ENCODE results near the gene SIGLEC7.

Gene SIGLEC7

DNA sequence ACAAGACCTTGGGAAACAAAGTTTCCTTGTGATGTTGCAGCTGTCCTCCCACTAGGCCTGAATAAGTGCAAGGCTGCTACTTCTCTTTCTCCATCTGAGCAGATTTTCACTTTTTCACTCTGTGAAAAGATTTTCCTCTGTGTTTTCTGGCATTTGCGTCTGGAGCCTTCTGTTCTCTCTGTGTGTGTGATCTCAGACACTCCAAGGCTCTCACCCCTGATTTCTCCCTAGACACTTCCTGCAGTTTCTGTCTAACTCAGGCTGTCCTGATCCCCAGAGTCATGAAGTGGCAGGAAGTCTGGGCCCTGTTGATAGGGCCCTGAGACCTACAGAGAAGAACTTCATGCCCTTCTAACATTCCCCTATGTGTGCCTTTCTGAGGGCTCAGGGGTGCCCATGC is 37.2 kb downstream of the SIGLEC7 start:
- TF ChIP-seq EZH2phosphoT487 (IDR thresholded peaks at IDR 0.05; ENCODE audit: low read length) (no peak), EZH2 (optimal IDR thresholded peaks at IDR 0.05; ENCODE audit: low read depth, low read length) (no peak)
- TF ChIP-seq, protein P1, sequence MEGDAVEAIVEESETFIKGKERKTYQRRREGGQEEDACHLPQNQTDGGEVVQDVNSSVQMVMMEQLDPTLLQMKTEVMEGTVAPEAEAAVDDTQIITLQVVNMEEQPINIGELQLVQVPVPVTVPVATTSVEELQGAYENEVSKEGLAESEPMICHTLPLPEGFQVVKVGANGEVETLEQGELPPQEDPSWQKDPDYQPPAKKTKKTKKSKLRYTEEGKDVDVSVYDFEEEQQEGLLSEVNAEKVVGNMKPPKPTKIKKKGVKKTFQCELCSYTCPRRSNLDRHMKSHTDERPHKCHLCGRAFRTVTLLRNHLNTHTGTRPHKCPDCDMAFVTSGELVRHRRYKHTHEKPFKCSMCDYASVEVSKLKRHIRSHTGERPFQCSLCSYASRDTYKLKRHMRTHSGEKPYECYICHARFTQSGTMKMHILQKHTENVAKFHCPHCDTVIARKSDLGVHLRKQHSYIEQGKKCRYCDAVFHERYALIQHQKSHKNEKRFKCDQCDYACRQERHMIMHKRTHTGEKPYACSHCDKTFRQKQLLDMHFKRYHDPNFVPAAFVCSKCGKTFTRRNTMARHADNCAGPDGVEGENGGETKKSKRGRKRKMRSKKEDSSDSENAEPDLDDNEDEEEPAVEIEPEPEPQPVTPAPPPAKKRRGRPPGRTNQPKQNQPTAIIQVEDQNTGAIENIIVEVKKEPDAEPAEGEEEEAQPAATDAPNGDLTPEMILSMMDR (IDR thresholded peaks at IDR 0.05; ENCODE audit: low read length), result no peak
- Histone ChIP-seq H3K9me3 (replicated peaks; ENCODE audit: insufficient read depth, low read length) (no peaks in the 10 kb centered on the region), H3K9ac (ENCODE audit: low read length) (no peak overlapping the region), H3K27me3 (replicated peaks; ENCODE audit: insufficient read depth, low read length) (0 out of 2 replicates have a peak, but pooled peaks cover 9% of the 10 kb centered on the region), H4K20me1 (ENCODE audit: insufficient read depth, low read length) (no peaks in the 10 kb centered on the region), H3K36me3 (replicated peaks; ENCODE audit: insufficient read depth, low read length) (no peaks in the 10 kb centered on the region), H3K9me2 (replicated peaks; ENCODE audit: insufficient read depth, low read length) (no peaks in the 10 kb centered on the region), H3K79me2 (ENCODE audit: low read length) (no peaks in the 10 kb centered on the region), H3F3A (ENCODE audit: insufficient read depth, low read length) (no peaks in the 10 kb centered on the region), H3K4me2 (ENCODE audit: low read depth, low read length) (no peak overlapping the region), H3K4me3 (ENCODE audit: low read length) (no peak overlapping the region), H3K27ac (ENCODE audit: low read length) (no peak overlapping the region), H2AFZ (ENCODE audit: low read length) (no peak overlapping the region), H3K4me1 (ENCODE audit: low read length) (no peaks in the 10 kb centered on the region)
- no peak for DNase-seq

DNA sequence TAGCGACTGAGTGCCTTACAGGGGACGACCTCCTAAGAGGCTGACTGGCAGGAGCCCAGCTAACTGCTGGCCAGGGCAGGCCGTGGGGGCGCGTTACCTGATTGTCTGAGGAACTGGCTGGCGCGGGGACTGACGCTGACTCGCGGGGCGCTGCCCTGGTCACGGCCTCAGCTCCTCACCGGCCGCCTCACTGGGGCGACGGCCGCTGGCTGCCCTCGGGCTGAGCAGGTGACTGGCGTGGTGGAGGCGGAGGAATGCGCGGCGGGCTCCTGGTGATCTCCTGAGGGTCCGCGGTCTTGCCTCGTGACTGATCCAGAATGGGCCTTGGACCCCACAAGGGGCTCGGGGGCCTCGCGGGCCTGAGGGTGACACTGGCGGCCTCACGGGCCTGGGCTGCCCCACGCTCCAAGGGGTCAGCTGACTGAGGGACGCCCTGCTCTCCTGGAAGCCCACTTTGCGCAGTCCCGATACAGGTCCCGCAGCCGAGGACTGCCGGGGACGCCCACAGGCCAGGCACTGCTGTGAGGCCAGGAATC is 39.3 kb downstream of the SIGLEC7 start:
- TF ChIP-seq, protein P1 (IDR thresholded peaks at IDR 0.05; ENCODE audit: low read length), result no peak
- Histone ChIP-seq H3F3A (ENCODE audit: insufficient read depth, low read length) (no peaks in the 10 kb centered on the region), H3K27me3 (replicated peaks; ENCODE audit: insufficient read depth, low read length) (0 out of 2 replicates have a peak, but pooled peaks cover 9% of the 10 kb centered on the region), H3K27ac (ENCODE audit: low read length) (no peak overlapping the region), H3K4me2 (ENCODE audit: low read depth, low read length) (no peak overlapping the region), H3K4me3 (ENCODE audit: low read length) (no peak overlapping the region), H3K9me3 (replicated peaks; ENCODE audit: insufficient read depth, low read length) (no peaks in the 10 kb centered on the region), H3K4me1 (ENCODE audit: low read length) (no peaks in the 10 kb centered on the region), H3K9me2 (replicated peaks; ENCODE audit: insufficient read depth, low read length) (no peaks in the 10 kb centered on the region), H2AFZ (ENCODE audit: low read length) (no peak overlapping the region), H4K20me1 (ENCODE audit: insufficient read depth, low read length) (no peaks in the 10 kb centered on the region), H3K9ac (ENCODE audit: low read length) (no peak overlapping the region), H3K36me3 (replicated peaks; ENCODE audit: insufficient read depth, low read length) (no peaks in the 10 kb centered on the region), H3K79me2 (ENCODE audit: low read length) (no peaks in the 10 kb centered on the region)
- DNase-seq, result no peak

DNA sequence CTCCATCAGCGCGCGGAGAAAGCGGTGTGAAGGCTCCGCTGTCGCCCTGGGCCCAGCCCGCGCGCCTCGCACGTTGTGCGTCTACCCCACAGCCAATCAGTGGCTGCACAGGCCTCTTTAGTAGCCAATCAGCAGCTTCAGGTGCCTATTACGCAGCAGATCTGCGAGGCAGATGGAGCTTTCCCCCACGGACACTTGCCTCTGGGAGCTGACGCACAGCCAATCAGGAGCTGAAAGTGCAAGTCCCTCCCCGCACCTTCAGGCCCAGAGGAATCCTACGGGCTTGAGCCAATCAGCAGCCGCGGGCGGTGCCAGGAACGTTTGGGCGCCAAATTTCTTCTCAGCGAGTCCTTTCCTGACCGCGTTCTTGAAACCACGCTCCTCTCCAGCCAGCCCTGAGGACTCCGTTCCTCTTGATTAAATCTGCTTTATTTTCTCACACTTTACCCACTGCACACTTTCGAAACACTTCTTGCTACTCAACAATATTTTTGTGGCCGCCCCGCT is 39.9 kb downstream of the SIGLEC7 start:
- H4K20me1 ChIP-seq (ENCODE audit: insufficient read depth, low read length), result no peaks in the 10 kb centered on the region
- H3F3A ChIP-seq (ENCODE audit: insufficient read depth, low read length), result no peaks in the 10 kb centered on the region
- H3K79me2 ChIP-seq (ENCODE audit: low read length), result no peaks in the 10 kb centered on the region
- H3K9me3 ChIP-seq (replicated peaks; ENCODE audit: insufficient read depth, low read length), result no peaks in the 10 kb centered on the region
- H3K4me1 ChIP-seq (ENCODE audit: low read length), result no peaks in the 10 kb centered on the region
- H3K36me3 ChIP-seq (replicated peaks; ENCODE audit: insufficient read depth, low read length), result no peaks in the 10 kb centered on the region
- no peak overlapping the region for H3K4me2 ChIP-seq (ENCODE audit: low read depth, low read length)
- no peak overlapping the region for H3K27ac ChIP-seq (ENCODE audit: low read length)
- H3K4me3 ChIP-seq (ENCODE audit: low read length), result no peak overlapping the region
- TF ChIP-seq, protein P1 (IDR thresholded peaks at IDR 0.05; ENCODE audit: low read length), result no peak
- TF ChIP-seq EZH2phosphoT487 (IDR thresholded peaks at IDR 0.05; ENCODE audit: low read length), result no peak
- no peak for TF ChIP-seq EZH2 (optimal IDR thresholded peaks at IDR 0.05; ENCODE audit: low read depth, low read length)
- H2AFZ ChIP-seq (ENCODE audit: low read length), result no peak overlapping the region
- no peaks in the 10 kb centered on the region for H3K9me2 ChIP-seq (replicated peaks; ENCODE audit: insufficient read depth, low read length)
- H3K27me3 ChIP-seq (replicated peaks; ENCODE audit: insufficient read depth, low read length), result 0 out of 2 replicates have a peak, but pooled peaks cover 8% of the 10 kb centered on the region
- DNase-seq, result no peak
- no peak overlapping the region for H3K9ac ChIP-seq (ENCODE audit: low read length)
